OCI-LY1 (cell line): ENCODE measurements around the gene AMN.

Experiments
- H2AFZ ChIP-seq: fragments of 200-600 bp; sonication (generic), shearing (Covaris generic); 2 replicates; pipeline ENCODE4 v1.6.0; 2014; ENCODE audit warnings: antibody characterized with exemption, mild to moderate bottlenecking, low read length
- H3F3A ChIP-seq: fragments of 200-600 bp; sonication (generic), shearing (Covaris generic); 2 replicates; pipeline ENCODE4 v1.6.0; 2014; ENCODE audit warnings: mild to moderate bottlenecking, antibody characterized with exemption, low read length, moderate library complexity; ENCODE audit not compliant: insufficient read depth
- H3K27ac ChIP-seq: fragments of 200-600 bp; sonication (generic); 2 replicates; pipeline ENCODE4 v1.5.1; 2014; ENCODE audit warnings: low read length, mixed run types, mild to moderate bottlenecking, low read depth; ENCODE audit not compliant: poor library complexity, severe bottlenecking
- H3K27me3 ChIP-seq: fragments of 200-600 bp; sonication (generic); 2 replicates; pipeline ENCODE4 v1.6.0; 2014; ENCODE audit warnings: antibody characterized with exemption, mild to moderate bottlenecking, low read length, moderate library complexity; ENCODE audit not compliant: insufficient read depth
- H3K36me3 ChIP-seq: fragments of 200-600 bp; sonication (generic); 2 replicates; pipeline ENCODE4 v1.6.1; 2014; ENCODE audit warnings: mild to moderate bottlenecking, antibody characterized with exemption, low read length, moderate library complexity, mixed read lengths; ENCODE audit not compliant: insufficient read depth
- H3K4me1 ChIP-seq: fragments of 200-600 bp; sonication (generic); 2 replicates; pipeline ENCODE4 v1.5.1; 2014; ENCODE audit warnings: mild to moderate bottlenecking, low read length, moderate library complexity; ENCODE audit not compliant: insufficient read depth, severe bottlenecking
- H3K4me2 ChIP-seq: fragments of 200-600 bp; sonication (generic), shearing (Covaris generic); 2 replicates; pipeline ENCODE4 v1.6.1; 2014; ENCODE audit warnings: low read length
- H3K4me3 ChIP-seq: fragments of 200-600 bp; sonication (generic); 2 replicates; pipeline ENCODE4 v1.5.1; 2014; ENCODE audit warnings: low read length, low read depth, mild to moderate bottlenecking, mixed read lengths; ENCODE audit not compliant: poor library complexity, severe bottlenecking
- H3K79me2 ChIP-seq: fragments of 200-600 bp; shearing (Covaris generic); 2 replicates; pipeline ENCODE4 v1.6.1; 2016; ENCODE audit warnings: mixed run types, low read length, mixed read lengths; ENCODE audit not compliant: insufficient read depth
- H3K9ac ChIP-seq: fragments of 200-600 bp; sonication (generic), shearing (Covaris generic); 2 replicates; pipeline ENCODE4 v1.6.1; 2014; ENCODE audit warnings: mild to moderate bottlenecking, low read length, mixed read lengths
- H3K9me2 ChIP-seq: fragments of 200-600 bp; sonication (generic), shearing (Covaris generic); 2 replicates; pipeline ENCODE4 v1.6.1; 2014; ENCODE audit warnings: low read depth, mild to moderate bottlenecking, low read length, mixed read lengths
- H3K9me3 ChIP-seq: fragments of 200-600 bp; shearing (Covaris generic); 2 replicates; pipeline ENCODE4 v1.6.1; 2014; ENCODE audit warnings: low read length, mixed read lengths
- H4K20me1 ChIP-seq: fragments of 200-600 bp; sonication (generic), shearing (Covaris generic); 2 replicates; pipeline ENCODE4 v1.6.0; 2016; ENCODE audit warnings: mild to moderate bottlenecking, low read length; ENCODE audit not compliant: insufficient read depth
- EZH2 ChIP-seq: fragments of 200-600 bp; sonication (generic), shearing (Covaris generic); IDR thresholded peaks from 2 replicates; pipeline ENCODE4 v1.8.0; 2017; ENCODE audit warnings: borderline replicate concordance, mixed run types, mild to moderate bottlenecking, antibody characterized with exemption, low read length, moderate library complexity, mixed read lengths
- TF ChIP-seq, protein P1 (sequence below): fragments of 200-600 bp; sonication (generic), shearing (Covaris generic); IDR thresholded peaks from 2 replicates; pipeline ENCODE4 v1.5.1; 2017; ENCODE audit warnings: mild to moderate bottlenecking, antibody characterized with exemption, low read length, moderate library complexity, mixed read lengths

Gene AMN

GRCh38 chr14:102891111-102891510 is 31.4 kb upstream of the AMN start:
- peaks cover 10% of the 10 kb centered on the region for H3K36me3 ChIP-seq
- H3K9me2 ChIP-seq: no peaks in the 10 kb centered on the region

DNA sequence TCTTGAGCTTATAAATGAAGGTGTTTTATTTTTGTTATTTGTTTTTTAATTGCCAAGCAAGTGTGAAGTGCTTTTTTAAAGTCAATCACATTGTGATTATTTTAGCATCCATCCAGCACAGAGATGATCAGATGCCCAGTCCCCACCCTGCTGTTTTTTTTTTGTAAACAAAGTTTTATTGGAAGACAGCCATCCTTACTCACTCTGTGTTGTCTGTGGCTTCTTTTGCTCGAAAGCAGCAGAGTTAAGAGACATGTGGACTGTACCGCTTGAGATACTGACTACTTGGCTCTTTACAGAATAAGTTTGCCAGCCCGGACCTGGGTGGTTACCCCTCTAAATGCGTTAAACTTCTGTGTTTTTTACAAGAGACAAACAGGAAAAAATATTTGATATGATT is 30.9 kb upstream of the AMN start:
- H3K36me3 ChIP-seq: peaks cover 10% of the 10 kb centered on the region

More at GRCh38 chr14:102891111-102891510, 31.4 kb upstream of the AMN start:
- H3K9me3 ChIP-seq: no peaks in the 10 kb centered on the region
- no peaks in the 10 kb centered on the region for H3F3A ChIP-seq
- no peak overlapping the region for H3K4me2 ChIP-seq
- no peak for TF ChIP-seq EZH2
- TF ChIP-seq, protein P1, sequence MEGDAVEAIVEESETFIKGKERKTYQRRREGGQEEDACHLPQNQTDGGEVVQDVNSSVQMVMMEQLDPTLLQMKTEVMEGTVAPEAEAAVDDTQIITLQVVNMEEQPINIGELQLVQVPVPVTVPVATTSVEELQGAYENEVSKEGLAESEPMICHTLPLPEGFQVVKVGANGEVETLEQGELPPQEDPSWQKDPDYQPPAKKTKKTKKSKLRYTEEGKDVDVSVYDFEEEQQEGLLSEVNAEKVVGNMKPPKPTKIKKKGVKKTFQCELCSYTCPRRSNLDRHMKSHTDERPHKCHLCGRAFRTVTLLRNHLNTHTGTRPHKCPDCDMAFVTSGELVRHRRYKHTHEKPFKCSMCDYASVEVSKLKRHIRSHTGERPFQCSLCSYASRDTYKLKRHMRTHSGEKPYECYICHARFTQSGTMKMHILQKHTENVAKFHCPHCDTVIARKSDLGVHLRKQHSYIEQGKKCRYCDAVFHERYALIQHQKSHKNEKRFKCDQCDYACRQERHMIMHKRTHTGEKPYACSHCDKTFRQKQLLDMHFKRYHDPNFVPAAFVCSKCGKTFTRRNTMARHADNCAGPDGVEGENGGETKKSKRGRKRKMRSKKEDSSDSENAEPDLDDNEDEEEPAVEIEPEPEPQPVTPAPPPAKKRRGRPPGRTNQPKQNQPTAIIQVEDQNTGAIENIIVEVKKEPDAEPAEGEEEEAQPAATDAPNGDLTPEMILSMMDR: no peak
- no peaks in the 10 kb centered on the region for H3K4me1 ChIP-seq
- H3K9ac ChIP-seq: no peak overlapping the region
- no peaks in the 10 kb centered on the region for H3K27me3 ChIP-seq
- no peaks in the 10 kb centered on the region for H3K79me2 ChIP-seq
- no peak overlapping the region for H3K4me3 ChIP-seq
- H4K20me1 ChIP-seq: no peaks in the 10 kb centered on the region
- no peak overlapping the region for H2AFZ ChIP-seq
- H3K27ac ChIP-seq: no peak overlapping the region

DNA sequence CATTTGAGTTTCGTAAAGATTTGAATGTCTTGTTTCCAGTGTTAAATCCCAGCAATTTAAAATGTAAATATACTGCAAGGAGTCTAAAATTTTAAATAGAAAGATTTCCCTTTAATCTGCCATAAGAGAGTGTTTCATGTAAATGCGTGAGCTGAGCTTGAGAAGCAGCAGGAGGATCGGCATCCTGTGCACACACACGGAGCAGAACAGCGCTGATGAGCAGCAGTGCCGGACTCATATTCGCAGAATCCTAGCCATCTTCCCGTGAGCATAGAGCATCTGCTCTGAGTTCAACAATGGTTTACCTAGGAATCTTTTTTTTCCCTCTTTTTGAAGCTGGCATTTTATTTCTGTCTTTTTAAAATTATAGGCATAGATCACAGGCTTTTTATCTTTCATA is 29.8 kb upstream of the AMN start:
- H3F3A ChIP-seq: no peaks in the 10 kb centered on the region
- H2AFZ ChIP-seq: no peak overlapping the region
- H3K27ac ChIP-seq: no peak overlapping the region
- no peaks in the 10 kb centered on the region for H4K20me1 ChIP-seq
- no peak overlapping the region for H3K9ac ChIP-seq
- no peaks in the 10 kb centered on the region for H3K79me2 ChIP-seq
- TF ChIP-seq EZH2: no peak
- TF ChIP-seq, protein P1: no peak
- no peaks in the 10 kb centered on the region for H3K9me3 ChIP-seq
- H3K36me3 ChIP-seq: peaks cover 10% of the 10 kb centered on the region
- no peak overlapping the region for H3K4me3 ChIP-seq
- no peaks in the 10 kb centered on the region for H3K4me1 ChIP-seq
- H3K9me2 ChIP-seq: no peaks in the 10 kb centered on the region
- H3K4me2 ChIP-seq: no peak overlapping the region
- H3K27me3 ChIP-seq: no peaks in the 10 kb centered on the region

More for the DNA sequence above, 30.9 kb upstream of the AMN start:
- TF ChIP-seq, protein P1: no peak
- TF ChIP-seq EZH2: no peak
- Histone ChIP-seq H3K4me2 (no peak overlapping the region), H3F3A (no peaks in the 10 kb centered on the region), H3K9ac (no peak overlapping the region), H2AFZ (no peak overlapping the region), H3K9me2 (no peaks in the 10 kb centered on the region), H3K4me3 (no peak overlapping the region), H3K27me3 (no peaks in the 10 kb centered on the region), H3K9me3 (no peaks in the 10 kb centered on the region), H4K20me1 (no peaks in the 10 kb centered on the region), H3K4me1 (no peaks in the 10 kb centered on the region), H3K27ac (no peak overlapping the region), H3K79me2 (no peaks in the 10 kb centered on the region)
